HepG2 (cell line): Measurements from ENCODE around the gene GPR137. TPM values are rescaled to one million over a fixed set of nuclear protein-coding genes. Genes with fewer than 3 reads are reported as not detected.
A peak's percentile ranks its signal among the peaks of the same experiment; 100 is the strongest.

Experiments
- ATAC-seq: fragments of 200-7000 bp; cut with Tn5 transposase; 3 replicates; pipeline ENCODE4 v1.9.1; 2020; ENCODE audit warnings: mild to moderate bottlenecking, moderate library complexity
- BruUV-seq: library from RNA; stranded (reverse); fragments of 400-500 nt; replicated peaks from 2 replicates; lab custom pipeline; 2021; lab: Mats Ljungman, UMichigan
- CTCF ChIA-PET: fragments of 300-600 bp; formaldehyde crosslinking; extraction: SDS; loops from one replicate; lab custom pipeline; 2021; ENCODE audit warnings: low total read pairs, inconsistent platforms, low intra/inter-chr PET ratio; lab: Yijun Ruan, JAX
- POLR2A ChIA-PET: fragments of 350-600 bp; sonication (Branson Sonifier 250); formaldehyde crosslinking; loops from one replicate; lab custom pipeline; 2020; ENCODE audit warnings: antibody characterized with exemption, inconsistent platforms; lab: Yijun Ruan, JAX
- DNase-seq: peaks from one replicate; pipeline ENCODE4 v3.0.0-alpha.2; 2015; ENCODE audit warnings: low spot score
- FAIRE-seq: peaks from 3 replicates; lab custom pipeline; 2011; peaks lifted over from hg19 to GRCh38; lab: Jason Lieb, UNC
- H2AFZ ChIP-seq: one replicate; pipeline ENCODE4 v1.6.1; 2011; ENCODE audit warnings: low read length, inconsistent platforms
- H3K27ac ChIP-seq: fragments of 300-600 bp; 3 replicates; pipeline ENCODE4 v1.8.0; 2011; ENCODE audit warnings: mixed run types, mild to moderate bottlenecking, mixed read lengths, low read length, inconsistent platforms; ENCODE audit not compliant: insufficient read depth; ENCODE audit errors: extremely low read length
- H3K27me3 ChIP-seq, 2 experiments: fragments of 200-600 bp in 1 of 2; 2 replicates in 1 of 2; 3 replicates in 1 of 2; pipeline versions ENCODE4 v1.6.0 to v1.8.0; 2011; ENCODE audit warnings: low read length in 2 of 2, mild to moderate bottlenecking in 2 of 2, moderate library complexity in 2 of 2, inconsistent platforms in 1 of 2; ENCODE audit not compliant: insufficient read depth in 2 of 2, control insufficient read depth in 1 of 2
- H3K36me3 ChIP-seq, 2 experiments: fragments of 200-600 bp in 1 of 2; replicated peaks in 1 of 2; 2 replicates in 1 of 2; 3 replicates in 1 of 2; pipeline versions ENCODE4 v1.5.1 to v1.8.0; 2011; ENCODE audit warnings: low read length in 2 of 2, inconsistent platforms in 1 of 2; ENCODE audit not compliant: insufficient read depth in 2 of 2, control insufficient read depth in 1 of 2
- H3K4me1 ChIP-seq: 2 replicates; pipeline ENCODE4 v1.5.1; 2012; ENCODE audit warnings: low read length, inconsistent platforms; ENCODE audit not compliant: insufficient read depth
- H3K4me2 ChIP-seq: 2 replicates; pipeline ENCODE4 v1.6.0; 2011; ENCODE audit warnings: low read depth, low read length, inconsistent platforms
- H3K4me3 ChIP-seq, 3 experiments: fragments of 200-600 bp in 1 of 3; sonication (generic), shearing (Covaris generic) in 1 of 3; replicated peaks in 1 of 3; 2 replicates each; pipeline ENCODE4 v1.5.1; 2011 to 2016; ENCODE audit warnings: low read length in 3 of 3, inconsistent platforms in 2 of 3, low read depth in 2 of 3, mild to moderate bottlenecking in 2 of 3, control low read depth in 1 of 3, mixed read lengths in 1 of 3; ENCODE audit not compliant: insufficient read depth in 1 of 3
- H3K79me2 ChIP-seq: one replicate; pipeline ENCODE4 v1.6.1; 2011; ENCODE audit warnings: low read length, inconsistent platforms; ENCODE audit not compliant: insufficient read depth
- H3K9ac ChIP-seq: 2 replicates; pipeline ENCODE4 v1.6.0; 2011; ENCODE audit warnings: mild to moderate bottlenecking, low read depth, low read length, inconsistent platforms; ENCODE audit not compliant: insufficient read depth
- H3K9me3 ChIP-seq: 2 replicates; pipeline ENCODE4 v1.5.1; 2012; ENCODE audit warnings: mild to moderate bottlenecking, low read length
- H4K20me1 ChIP-seq: 2 replicates; pipeline ENCODE4 v1.6.0; 2011; ENCODE audit warnings: inconsistent platforms, mild to moderate bottlenecking, low read length, moderate library complexity; ENCODE audit not compliant: insufficient read depth
- ATF7 ChIP-seq, 2 experiments: fragments of 450-650 bp in 1 of 2; sonication (generic) in 1 of 2; formaldehyde crosslinking in 1 of 2; IDR thresholded peaks; 2 replicates each; pipeline versions ENCODE4 v1.4.0 to v1.6.1; 2016 to 2020; ENCODE audit warnings: antibody characterized with exemption in 1 of 2, mild to moderate bottlenecking in 1 of 2, missing genetic modification reagents in 1 of 2
- ATRX ChIP-seq: sonication (generic); formaldehyde crosslinking; IDR thresholded peaks from 2 replicates; pipeline ENCODE4 v1.4.0; 2020; ENCODE audit warnings: missing genetic modification reagents, borderline replicate concordance
- CTCF ChIP-seq: sonication (generic); formaldehyde crosslinking; IDR thresholded peaks from 2 replicates; pipeline ENCODE4 v1.5.0; 2020; ENCODE audit warnings: mild to moderate bottlenecking, missing genetic modification reagents, moderate library complexity
- GATAD1 ChIP-seq: IDR thresholded peaks from 2 replicates; pipeline ENCODE4 v1.6.1; 2016; ENCODE audit warnings: missing genetic modification reagents, missing compliant biosample characterization
- HNRNPL ChIP-seq: fragments of 200-400 bp; formaldehyde crosslinking; IDR thresholded peaks from 2 replicates; pipeline ENCODE4 v1.6.1; 2017; ENCODE audit warnings: mild to moderate bottlenecking, low read depth, low read length
- KAT8 ChIP-seq: IDR thresholded peaks from 2 replicates; pipeline ENCODE4 v1.6.1; 2016; ENCODE audit warnings: missing genetic modification reagents, missing compliant biosample characterization
- KDM4B ChIP-seq: sonication (generic); formaldehyde crosslinking; IDR thresholded peaks from 2 replicates; pipeline ENCODE4 v1.4.0; 2020; ENCODE audit warnings: missing genetic modification reagents
- MYC ChIP-seq: sonication (generic); formaldehyde crosslinking; IDR thresholded peaks from 2 replicates; pipeline ENCODE4 v1.9.0; 2021; ENCODE audit warnings: missing genetic modification reagents, borderline replicate concordance
- PCBP1 ChIP-seq: fragments of 200-400 bp; formaldehyde crosslinking; IDR thresholded peaks from 2 replicates; pipeline ENCODE4 v1.6.1; 2017; ENCODE audit warnings: mild to moderate bottlenecking, low read depth, low read length, borderline replicate concordance
- PLRG1 ChIP-seq: fragments of 450-650 bp; conservative IDR thresholded peaks from 2 replicates; pipeline ENCODE4 v1.6.1; 2016
- SMC3 ChIP-seq: IDR thresholded peaks from 2 replicates; pipeline ENCODE4 v1.6.1; 2011; ENCODE audit warnings: low read length, improper control_type of control experiment
- ZBTB44 ChIP-seq: sonication (generic); formaldehyde crosslinking; IDR thresholded peaks from 2 replicates; pipeline ENCODE4 v1.4.0; 2020; ENCODE audit warnings: missing genetic modification reagents
- ZMAT3 ChIP-seq: sonication (generic); formaldehyde crosslinking; conservative IDR thresholded peaks from 2 replicates; pipeline ENCODE4 v1.7.0; 2021; ENCODE audit warnings: missing genetic modification reagents
- ZNF543 ChIP-seq: sonication (generic); formaldehyde crosslinking; IDR thresholded peaks from 2 replicates; pipeline ENCODE4 v1.4.0; 2020; ENCODE audit warnings: mild to moderate bottlenecking, missing genetic modification reagents
- ZNF574 ChIP-seq: sonication (generic); formaldehyde crosslinking; IDR thresholded peaks from 2 replicates; pipeline ENCODE4 v1.4.0; 2020; ENCODE audit warnings: missing genetic modification reagents
- WGBS: methylation state at CpG from one replicate; pipeline ENCODE4 v1.1.6; 2017; ENCODE audit warnings: low lambda C conversion rate; 5-methylcytosine and 5-hydroxymethylcytosine counted together
- in situ Hi-C: cut with HindIII; loops from 2 replicates; pipeline ENCODE4 v1.10.0; 2017; ENCODE audit warnings: low pct_unique_long_range_greater_than_20kb; ENCODE audit not compliant: extremely low pct_ligation_motif_present
- intact Hi-C: fragments of 100-400 bp; cut with micrococcal nuclease; formaldehyde crosslinking; loops from one replicate; pipeline ENCODE4 v1.10.0; 2022; ENCODE audit not compliant: unreplicated experiment
- polyA plus RNA-seq, 8 experiments: library from polyadenylated mRNA; depleted of rRNA in 3 of 8; stranded (reverse) in 7 of 8; unstranded in 1 of 8; fragments of >200 nt; fragmentation: Illumina TruSeq in 4 of 8; extraction: Trizol in 4 of 8; gene quantifications; 2 replicates each; pipeline versions ENCODE4 v1.2.1 to v1.2.3, GENCODE V29; 2011 to 2016; ENCODE audit warnings: low read depth in 4 of 8, missing spikeins in 1 of 8, mixed read lengths in 1 of 8; ENCODE audit not compliant: insufficient read depth in 1 of 8
- total RNA-seq, 5 experiments: library from RNA; depleted of rRNA; stranded (reverse); fragments of >200 nt; fragmentation: Illumina TruSeq; extraction: Trizol; gene quantifications; 2 replicates each; pipeline ENCODE4 v1.2.3, GENCODE V29; 2016; ENCODE audit warnings: low read depth in 1 of 5
- TF ChIP-seq, protein P1 (sequence below): sonication (generic); formaldehyde crosslinking; IDR thresholded peaks from 2 replicates; pipeline ENCODE4 v1.9.0; 2021; ENCODE audit warnings: missing genetic modification reagents, mild to moderate bottlenecking, borderline replicate concordance

GPR137 gene
- total and polyA plus RNA-seq, 2 of the 13 experiments (the other 11 are each of a cell fraction or from before 2014, with no cell fraction given): 8.5 to 13.2 TPM

GRCh38 chr11:64331569-64332371 is 46.1 kb downstream of the GPR137 start:
- BruUV-seq: no TSS peak
- Histone ChIP-seq H4K20me1 (no peaks in the 10 kb centered on the region), H3K27me3 (peaks cover 3 to 7% of the 10 kb centered on the region in 2 experiments; a peak in 3 of 5 replicates), H3K27ac (no peak overlapping the region), H3K4me3 (peak overlapping the region; percentile 1 to 68 (median 5); a peak in 5 of 6 replicates), H3K9ac (peak overlapping the region; percentile 50), H3K79me2 (no peaks in the 10 kb centered on the region), H2AFZ (peak overlapping the region; percentile 35), H3K9me3 (no peaks in the 10 kb centered on the region), H3K36me3 (no peaks in the 10 kb centered on the region), H3K4me1 (peaks cover 27% of the 10 kb centered on the region), H3K4me2 (peak overlapping the region; percentile 85)
- WGBS: 10% methylated on average over 10 of the region's 20 CpGs
- intact Hi-C loops (no loop called here), in situ Hi-C loops (no loop called here)
- CTCF ChIA-PET: interaction anchor here (1.0 kb wide), 1 partner anchor 31 kb away, joined by 5 read pairs; no protein-coding TSS in a partner anchor
- peak; percentile 69 for DNase-seq
- FAIRE-seq: peak; percentile 71
- POLR2A ChIA-PET: interaction anchor here (0.6 to 1.9 kb wide), 12 partner anchors 8 to 127 kb away, joined by 3 to 33 read pairs (median 4); partner anchors contain the start of genes ESRRA, FKBP2, PRDX5 and TRMT112
- ATAC-seq: peak; percentile 91
- TF ChIP-seq ZBTB44 (CRISPR knock-in tag) (0 out of 2 replicates have a peak, but pooled peaks have one; percentile 11), ATRX (CRISPR knock-in tag) (no peak), ATF7 (IDR thresholded peaks at IDR 0.05) (0 out of 2 replicates have a peak, but pooled peaks have one; percentile 19), ATF7 (CRISPR knock-in tag; IDR thresholded peaks at IDR 0.05) (no peak), SMC3 (peak; percentile 50), ZNF574 (CRISPR knock-in tag) (no peak), GATAD1 (CRISPR knock-in tag) (peak; percentile 33; the same call in 1 of the 2 replicates), KDM4B (no peak), HNRNPL (peak; percentile 85; the same call in 1 of the 2 replicates), PCBP1 (0 out of 2 replicates have a peak, but pooled peaks have one; percentile 17), CTCF (CRISPR knock-in tag) (peak; percentile 79), KAT8 (0 out of 2 replicates have a peak, but pooled peaks have one; percentile 21), PLRG1 (no peak), MYC (CRISPR knock-in tag) (no peak), ZMAT3 (CRISPR knock-in tag) (no peak), ZNF543 (CRISPR knock-in tag) (no peak)
- TF ChIP-seq, protein P1, sequence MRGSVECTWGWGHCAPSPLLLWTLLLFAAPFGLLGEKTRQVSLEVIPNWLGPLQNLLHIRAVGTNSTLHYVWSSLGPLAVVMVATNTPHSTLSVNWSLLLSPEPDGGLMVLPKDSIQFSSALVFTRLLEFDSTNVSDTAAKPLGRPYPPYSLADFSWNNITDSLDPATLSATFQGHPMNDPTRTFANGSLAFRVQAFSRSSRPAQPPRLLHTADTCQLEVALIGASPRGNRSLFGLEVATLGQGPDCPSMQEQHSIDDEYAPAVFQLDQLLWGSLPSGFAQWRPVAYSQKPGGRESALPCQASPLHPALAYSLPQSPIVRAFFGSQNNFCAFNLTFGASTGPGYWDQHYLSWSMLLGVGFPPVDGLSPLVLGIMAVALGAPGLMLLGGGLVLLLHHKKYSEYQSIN (CRISPR knock-in tag): no peak
